CD1c-positive myeloid dendritic cell (primary cell): Measurements from ENCODE around the gene SDF2.

Source experiments
- DNase-seq: peaks from one replicate; pipeline ENCODE4 v3.0.0-alpha.2; 2016; ENCODE audit errors: extremely low spot score

Gene SDF2

GRCh38 chr17:28661635-28662526 is at the start of gene SDF2, which contains the start of gene SUPT6H:
TSS of gene SDF2 (minus strand) at chr17:28661906. CDS start at chr17:28661876, 30 bp downstream.
TSS of gene SUPT6H (plus strand) at chr17:28662205. CDS start at chr17:28673402, 11,197 bp downstream.
- peak; percentile 96 for DNase-seq

GRCh38 chr17:28710861-28711722 is 49.4 kb upstream of the SDF2 start:
- DNase-seq: peak; percentile 83

- DNase-seq: no peak
These were observed 45.6 kb upstream of the SDF2 start for GRCh38 chr17:28707339-28707720.

- no peak for DNase-seq
These were observed 45.0 kb upstream of the SDF2 start for GRCh38 chr17:28706471-28707338.

- DNase-seq: no peak
These were observed 44.1 kb upstream of the SDF2 start for GRCh38 chr17:28705728-28706334.

GRCh38 chr17:28705074-28705659 is 43.5 kb upstream of the SDF2 start:
- DNase-seq: no peak

- DNase-seq: no peak
These were observed 42.6 kb upstream of the SDF2 start for GRCh38 chr17:28704219-28704858.

GRCh38 chr17:28703552-28704218 is 42.0 kb upstream of the SDF2 start:
- no peak for DNase-seq

GRCh38 chr17:28702752-28703150 is 41.0 kb upstream of the SDF2 start:
- no peak for DNase-seq

GRCh38 chr17:28702026-28702751 is 40.5 kb upstream of the SDF2 start:
- no peak for DNase-seq

GRCh38 chr17:28700830-28701492 is 39.3 kb upstream of the SDF2 start:
- DNase-seq: no peak

GRCh38 chr17:28700278-28700677 is 38.6 kb upstream of the SDF2 start:
- no peak for DNase-seq

GRCh38 chr17:28698253-28698941 is 36.7 kb upstream of the SDF2 start:
- DNase-seq: no peak

GRCh38 chr17:28693869-28694268 is 32.2 kb upstream of the SDF2 start:
- DNase-seq: no peak

- no peak for DNase-seq
These were observed 27.3 kb upstream of the SDF2 start for GRCh38 chr17:28689011-28689410.

- DNase-seq: no peak
These were observed 26.8 kb upstream of the SDF2 start for GRCh38 chr17:28688481-28688880.

- DNase-seq: no peak
These were observed 24.6 kb upstream of the SDF2 start for GRCh38 chr17:28686296-28686695.

GRCh38 chr17:28685366-28685765 is 23.7 kb upstream of the SDF2 start:
- no peak for DNase-seq
